ENCODE measurements around the gene MAP3K6. TPM values are rescaled to one million over a fixed set of nuclear protein-coding genes. Genes with fewer than 3 reads are reported as not detected.
A peak's percentile ranks its signal among the peaks of the same experiment; 100 is the strongest.

MAP3K6 gene
- total RNA-seq, 6 experiments from 2014 or later: 4.3 to 14.9 (median 5.6) TPM

GRCh38 chr1:27402349-27402754 is 35.6 kb upstream of the MAP3K6 start:
- DNase-seq: peak in 1 of 3 donors; percentile 74
- peak overlapping the region in 2 of 3 donors; percentile 18 to 43 for H3K27ac ChIP-seq
- no peak for TF ChIP-seq POLR2A (IDR thresholded peaks at IDR 0.05)
- TF ChIP-seq CTCF (IDR thresholded peaks at IDR 0.05): peak; percentile 43 to 63 (median 56)
- no peaks in the 10 kb centered on the region for H3K9me3 ChIP-seq
- no peaks in the 10 kb centered on the region for H3K27me3 ChIP-seq
- no peak overlapping the region for H3K4me3 ChIP-seq
- 47% methylated on average over 3 of the region's 8 CpGs for WGBS (ENCODE audit: insufficient coverage, low coverage, low lambda C conversion rate, missing lambda C conversion rate)
- intact Hi-C loops (cut with DNase I): loop anchor here (5.0 to 10.0 kb wide), 2 partner anchors 192 to 200 kb away; partner anchors contain the start of gene AHDC1 (in 1 of the 2)
- ATAC-seq: peak; percentile 63 to 70 (median 68)
- peaks cover 0 to 9% (median 3%) of the 10 kb centered on the region in 4 donors for H3K36me3 ChIP-seq
- peaks cover 0 to 9% (median 0%) of the 10 kb centered on the region in 4 donors for H3K4me1 ChIP-seq

GRCh38 chr1:27400963-27401341 is 34.2 kb upstream of the MAP3K6 start:
- peaks cover 0 to 9% (median 0%) of the 10 kb centered on the region in 4 donors for H3K4me1 ChIP-seq

GRCh38 chr1:27400082-27400962 is 33.6 kb upstream of the MAP3K6 start:
- Histone ChIP-seq H3K27me3 (no peaks in the 10 kb centered on the region), H3K4me3 (no peak overlapping the region), H3K4me1 (peaks cover 0 to 9% (median 0%) of the 10 kb centered on the region in 4 donors), H3K27ac (no peak overlapping the region), H3K9me3 (no peaks in the 10 kb centered on the region), H3K36me3 (no peaks in the 10 kb centered on the region)
- ATAC-seq (no peak), DNase-seq (no peak)
- intact Hi-C loops (cut with DNase I): loop anchor here (5.0 to 10.0 kb wide), 2 partner anchors 194 to 202 kb away; partner anchors contain the start of gene AHDC1 (in 1 of the 2)
- TF ChIP-seq POLR2A (IDR thresholded peaks at IDR 0.05) (no peak), CTCF (IDR thresholded peaks at IDR 0.05) (no peak)
- WGBS (ENCODE audit: insufficient coverage, low coverage, low lambda C conversion rate, missing lambda C conversion rate): 46% methylated on average over 6 of the region's 13 CpGs

More at GRCh38 chr1:27400963-27401341, 34.2 kb upstream of the MAP3K6 start:
- no peaks in the 10 kb centered on the region for H3K36me3 ChIP-seq
- no peaks in the 10 kb centered on the region for H3K27me3 ChIP-seq
- H3K27ac ChIP-seq: no peak overlapping the region
- 93% methylated on average over 5 of the region's 5 CpGs for WGBS (ENCODE audit: insufficient coverage, low coverage, low lambda C conversion rate, missing lambda C conversion rate)
- no peaks in the 10 kb centered on the region for H3K9me3 ChIP-seq
- intact Hi-C loops (cut with DNase I): loop anchor here (5.0 to 10.0 kb wide), 2 partner anchors 194 to 201 kb away; partner anchors contain the start of gene AHDC1 (in 1 of the 2)
- DNase-seq (no peak), ATAC-seq (no peak)
- no peak for TF ChIP-seq POLR2A (IDR thresholded peaks at IDR 0.05)
- TF ChIP-seq CTCF (IDR thresholded peaks at IDR 0.05): no peak
- H3K4me3 ChIP-seq: no peak overlapping the region

- Histone ChIP-seq H3K4me1 (peaks cover 0 to 9% (median 0%) of the 10 kb centered on the region in 4 donors), H3K27ac (no peak overlapping the region), H3K4me3 (no peak overlapping the region), H3K36me3 (no peaks in the 10 kb centered on the region), H3K9me3 (no peaks in the 10 kb centered on the region), H3K27me3 (no peaks in the 10 kb centered on the region)
- 34% methylated on average over 3 of the region's 19 CpGs for WGBS (ENCODE audit: insufficient coverage, low coverage, low lambda C conversion rate, missing lambda C conversion rate)
- DNase-seq (no peak), ATAC-seq (no peak)
- intact Hi-C loops (cut with DNase I): loop anchor here (5.0 to 10.0 kb wide), 3 partner anchors 102 to 203 kb away; partner anchors contain the start of gene AHDC1 (in 1 of the 2)
- TF ChIP-seq CTCF (IDR thresholded peaks at IDR 0.05) (no peak), POLR2A (IDR thresholded peaks at IDR 0.05) (no peak)
Observed at GRCh38 chr1:27399251-27400025, 32.7 kb upstream of the MAP3K6 start.
